ENCODE results near the gene CAD. TPM values are rescaled to one million over a fixed set of nuclear protein-coding genes. Genes with fewer than 3 reads are reported as not detected.
A peak's percentile ranks its signal among the peaks of the same experiment; 100 is the strongest.
"Not testable (repeated sequence)": the region's sequence is repeated elsewhere in the genome, so short reads cannot be mapped to it uniquely, and the experiment has no call there.

CAD gene
- polyA plus RNA-seq, 3 donors: 50.4 to 54.6 (median 54.1) TPM

DNA sequence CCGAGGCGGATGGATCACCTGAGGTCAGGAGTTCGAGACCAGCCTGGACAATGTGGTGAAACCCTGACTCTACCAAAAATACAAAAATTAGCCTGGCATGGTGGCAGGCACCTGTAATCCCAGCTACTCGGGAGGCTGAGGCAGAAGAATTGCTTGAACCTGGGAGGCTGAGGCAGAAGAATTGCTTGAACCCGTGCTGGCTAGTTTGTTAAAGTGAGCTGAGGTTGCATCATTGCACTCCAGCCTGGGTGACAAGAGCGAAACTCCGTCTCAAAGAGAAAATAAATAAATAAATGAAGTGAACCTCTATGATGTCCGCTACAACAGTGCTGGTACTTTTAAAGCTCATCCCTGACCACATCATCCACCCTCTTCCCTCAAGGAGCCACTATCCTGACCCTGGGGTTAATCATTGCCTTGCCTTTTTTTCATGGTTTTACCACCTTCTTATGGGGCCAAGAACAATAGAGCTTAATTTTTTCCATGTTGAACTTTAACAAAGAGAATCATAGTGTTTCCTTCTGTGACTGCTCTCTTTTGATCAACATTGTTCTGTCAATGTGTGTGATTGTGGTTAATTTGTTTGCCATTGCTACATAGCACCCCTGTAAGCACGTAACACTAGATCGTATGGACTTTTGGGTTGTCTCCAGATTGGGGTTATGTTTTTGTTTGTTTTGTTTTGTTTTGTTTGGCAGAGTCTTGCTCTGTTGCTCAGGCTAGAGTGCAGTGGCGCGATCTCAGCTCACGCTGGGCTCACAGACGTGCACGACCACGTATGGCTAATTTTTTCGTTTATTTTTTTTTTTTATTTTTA is 22.4 kb upstream of the CAD start:
- no peak for DNase-seq (ENCODE audit: extremely low read depth in 1 of 11, low read depth in 9 of 11, low spot score in 4 of 11)

DNA sequence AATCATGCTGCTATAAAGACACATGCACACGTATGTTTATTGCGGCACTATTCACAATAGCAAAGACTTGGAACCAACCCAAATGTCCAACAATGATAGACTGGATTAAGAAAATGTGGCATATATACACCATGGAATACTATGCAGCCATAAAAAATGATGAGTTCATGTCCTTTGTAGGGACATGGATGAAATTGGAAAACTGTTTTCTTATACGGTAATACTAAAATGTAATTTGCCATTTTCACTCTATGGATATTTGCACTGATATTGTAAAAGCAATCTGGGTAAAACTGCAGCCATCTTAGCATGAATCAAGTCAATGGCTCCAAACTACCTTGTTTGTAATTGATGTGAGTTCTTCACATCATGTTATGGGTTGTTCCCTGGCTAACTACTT is 21.4 kb upstream of the CAD start:
- not testable (repeated sequence) for DNase-seq (ENCODE audit: extremely low read depth in 1 of 11, low read depth in 9 of 11, low spot score in 4 of 11)

DNA sequence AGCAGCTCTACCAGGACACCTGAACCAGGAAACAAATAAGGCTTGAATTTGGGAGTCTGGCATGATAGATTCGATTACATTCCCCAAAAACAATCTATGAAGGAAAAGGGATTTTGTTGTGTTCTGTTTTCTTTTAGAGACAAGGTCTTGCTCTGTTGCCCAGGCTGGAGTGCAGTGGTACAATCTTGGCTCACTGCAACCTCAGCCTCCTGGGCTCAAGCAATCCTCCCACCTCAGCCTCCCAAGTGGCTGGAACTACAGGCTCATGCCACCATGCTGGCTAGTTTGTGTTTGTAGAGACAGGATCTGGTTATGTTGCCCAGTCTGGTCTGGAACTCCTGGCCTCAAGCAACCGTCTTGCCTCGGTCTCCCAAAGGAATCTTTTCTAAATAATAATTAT is 19.1 kb upstream of the CAD start:
- not testable (repeated sequence) for DNase-seq (ENCODE audit: extremely low read depth in 1 of 11, low read depth in 9 of 11, low spot score in 4 of 11)

DNA sequence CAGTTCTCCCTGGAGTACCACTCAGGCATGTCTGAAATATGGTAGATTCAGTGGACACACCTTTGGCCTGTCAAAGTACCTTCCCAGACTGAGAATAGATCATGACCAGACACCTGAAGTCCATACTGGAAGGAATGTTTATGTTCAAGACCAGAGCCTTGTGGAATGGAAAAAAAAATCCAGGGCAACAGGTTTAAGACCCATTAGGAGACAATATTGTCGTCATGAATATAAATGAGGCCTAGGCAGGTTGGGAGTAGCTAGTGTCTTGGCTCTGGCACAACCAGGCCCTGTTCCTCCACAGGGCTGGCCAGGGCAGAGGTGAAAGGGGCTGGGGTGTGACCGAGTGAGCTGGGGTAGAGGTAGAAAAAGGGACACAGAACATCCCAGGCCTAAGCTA is 18.5 kb upstream of the CAD start:
- no peak for DNase-seq (ENCODE audit: extremely low read depth in 1 of 11, low read depth in 9 of 11, low spot score in 4 of 11)

DNA sequence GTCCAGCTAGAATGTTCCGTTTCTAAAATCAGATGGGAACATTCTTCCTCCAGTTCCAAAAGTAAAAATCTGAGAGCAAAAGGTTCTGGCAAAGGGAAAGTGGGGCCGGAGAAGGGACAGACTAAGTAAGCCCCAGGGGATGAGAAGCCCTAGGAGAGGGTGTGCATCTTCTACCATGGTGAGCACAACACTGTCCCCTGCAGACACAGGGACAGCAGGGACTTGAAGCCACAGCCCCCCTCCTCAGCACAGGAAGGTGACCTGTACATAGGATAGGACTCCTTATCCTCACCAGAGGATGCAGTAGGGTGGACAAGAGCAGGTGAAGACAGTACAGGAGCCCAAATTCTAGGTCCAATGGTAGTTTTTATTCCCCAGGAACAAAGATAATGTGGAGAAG is 17.9 kb upstream of the CAD start:
- no peak for DNase-seq (ENCODE audit: extremely low read depth in 1 of 11, low read depth in 9 of 11, low spot score in 4 of 11)

DNA sequence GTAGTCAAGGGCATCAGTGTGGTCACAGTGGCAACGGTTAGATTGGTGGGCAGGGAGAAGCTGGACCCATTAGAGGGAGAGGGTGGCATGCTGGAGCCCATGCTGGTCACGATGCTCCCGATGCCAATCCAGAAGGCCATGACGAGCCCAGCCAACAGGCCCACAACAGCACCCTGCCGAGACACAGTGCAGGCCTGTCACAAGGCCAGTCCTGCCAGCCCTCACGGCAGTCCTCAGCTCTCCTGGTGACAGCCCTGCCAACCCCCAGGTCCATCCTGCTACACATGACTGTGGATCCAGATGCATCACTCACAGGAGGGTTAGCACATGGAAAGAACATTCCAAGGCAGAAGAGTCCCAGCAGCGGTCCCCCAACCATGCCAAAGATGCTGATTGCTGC is 15.5 kb upstream of the CAD start:
- DNase-seq (ENCODE audit: extremely low read depth in 1 of 11, low read depth in 9 of 11, low spot score in 4 of 11): no peak

DNA sequence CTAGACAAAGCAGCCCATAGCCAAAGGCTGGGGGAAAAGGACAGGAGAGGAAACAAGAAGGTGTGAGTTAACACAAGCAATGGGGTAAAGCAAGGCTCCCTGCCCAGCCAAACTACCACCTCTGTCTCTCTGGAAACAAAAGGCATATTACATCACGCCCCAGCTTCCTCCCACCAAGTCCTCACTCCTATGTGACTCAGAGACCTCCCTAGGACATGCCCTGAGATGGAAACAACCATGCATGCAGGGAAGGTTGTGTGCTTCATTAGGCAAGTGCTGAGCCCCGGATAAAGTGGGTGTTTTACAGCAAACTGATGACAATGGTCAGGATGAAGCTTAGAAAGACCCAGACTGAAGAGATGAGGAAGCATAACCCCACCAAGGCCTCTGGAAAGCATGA is 14.3 kb upstream of the CAD start:
- DNase-seq (ENCODE audit: extremely low read depth in 1 of 11, low read depth in 9 of 11, low spot score in 4 of 11): no peak

DNA sequence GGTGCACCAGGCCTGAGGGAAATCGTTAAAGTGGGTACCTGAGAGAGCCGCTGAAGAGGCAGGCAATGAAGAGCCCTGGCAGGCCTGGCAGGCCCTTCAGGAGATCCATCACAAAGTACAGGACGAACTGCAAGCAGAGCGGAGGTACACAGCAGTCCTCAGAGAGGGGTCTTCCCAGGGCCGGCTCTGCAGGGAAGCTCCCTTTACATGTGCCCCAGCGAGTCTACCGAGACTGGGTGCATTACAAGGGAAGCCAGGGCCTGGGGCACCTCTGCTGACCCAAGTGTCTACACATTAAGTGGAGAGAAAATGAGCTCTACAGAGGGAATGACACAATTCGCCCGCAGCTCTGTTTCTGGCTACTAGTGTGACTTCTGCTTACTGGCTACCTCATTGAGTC is 13.4 kb upstream of the CAD start:
- no peak for DNase-seq (ENCODE audit: extremely low read depth in 1 of 11, low read depth in 9 of 11, low spot score in 4 of 11)

DNA sequence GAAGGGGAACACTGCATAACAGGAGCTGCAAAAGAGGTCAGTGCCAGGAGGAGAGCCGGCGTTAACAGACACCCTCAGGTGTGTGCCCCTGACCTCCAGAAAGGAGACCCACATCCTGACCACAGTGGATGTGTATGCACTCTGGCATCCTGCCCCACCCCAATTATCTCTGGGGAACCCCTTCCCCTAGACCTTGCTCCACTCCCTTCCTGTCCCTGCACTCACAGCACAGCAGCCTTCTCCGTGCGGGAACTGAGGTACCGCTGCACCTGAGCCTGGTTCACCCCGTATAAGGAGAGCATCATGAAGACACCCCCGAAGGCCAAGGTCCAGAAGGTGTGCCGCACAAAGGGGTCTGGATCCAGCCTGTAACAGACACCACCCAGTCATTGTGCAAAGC is 12.6 kb upstream of the CAD start:
- no peak for DNase-seq (ENCODE audit: extremely low read depth in 1 of 11, low read depth in 9 of 11, low spot score in 4 of 11)

DNA sequence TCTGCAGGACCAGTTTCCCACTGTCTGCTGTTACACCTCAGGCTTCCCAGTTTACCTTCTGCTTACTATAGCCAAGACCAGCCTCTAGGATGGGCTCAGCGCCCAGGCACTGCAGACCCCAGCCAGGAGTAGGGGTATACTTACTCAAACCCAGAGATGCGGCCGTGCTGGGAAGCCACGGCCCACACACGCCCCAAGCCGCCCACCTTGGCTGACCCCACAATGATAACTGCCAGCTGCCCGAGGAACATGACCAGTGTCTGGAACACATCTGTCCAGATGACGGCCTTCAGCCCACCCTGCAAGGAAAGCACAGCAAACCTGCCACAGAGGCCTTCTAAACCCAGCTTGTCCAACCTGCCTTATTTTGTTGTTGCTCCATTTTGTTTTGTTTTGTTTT is 12.0 kb upstream of the CAD start:
- no peak for DNase-seq (ENCODE audit: extremely low read depth in 1 of 11, low read depth in 9 of 11, low spot score in 4 of 11)

DNA sequence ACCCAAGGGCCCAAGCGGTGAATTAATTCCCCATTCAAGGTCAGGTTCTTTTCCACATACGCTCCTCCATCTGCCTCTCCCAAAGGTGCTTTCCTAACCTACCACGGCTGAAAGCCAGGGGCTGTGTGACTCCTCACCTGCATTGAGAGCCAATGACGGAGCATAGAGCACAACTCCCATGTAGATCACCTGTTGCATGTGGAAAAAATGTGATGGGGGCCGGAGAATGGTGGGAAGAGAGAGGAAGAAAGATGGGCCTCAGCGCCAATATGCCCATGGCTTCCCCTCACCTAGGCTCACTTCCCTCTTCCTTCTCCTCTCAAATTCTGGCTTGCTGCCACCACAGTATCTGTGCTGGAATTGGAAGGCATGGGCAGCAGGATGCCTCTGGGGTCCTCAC is 10.8 kb upstream of the CAD start:
- DNase-seq (ENCODE audit: extremely low read depth in 1 of 11, low read depth in 9 of 11, low spot score in 4 of 11): no peak

DNA sequence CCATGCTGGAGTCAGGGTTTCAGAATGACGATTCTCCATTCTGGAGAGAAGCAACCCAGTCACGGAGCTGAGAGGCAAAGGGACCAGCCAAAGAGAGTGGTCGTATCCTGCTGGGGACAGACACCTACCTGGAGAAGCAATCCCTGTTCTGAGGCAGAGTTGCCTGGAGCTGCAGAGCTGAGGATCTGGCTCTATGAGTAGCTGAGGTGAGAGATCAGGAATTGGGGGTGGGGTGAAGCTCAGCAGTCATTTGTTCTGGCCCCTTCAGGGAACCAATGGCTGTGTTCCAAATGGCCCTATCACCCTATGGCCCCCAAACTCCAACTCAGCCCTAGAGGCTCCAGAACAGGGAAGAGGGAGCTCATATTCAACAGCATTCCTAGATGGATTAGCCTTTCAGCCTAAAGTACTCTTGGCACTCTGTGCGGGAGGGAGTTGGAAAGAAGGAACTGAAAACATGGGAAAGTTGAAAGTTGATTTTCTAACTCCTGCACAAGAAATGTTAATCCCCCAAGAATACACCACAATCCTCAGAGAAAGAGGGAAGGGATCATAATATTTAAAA is 8.6 kb upstream of the CAD start:
- no peak for DNase-seq (ENCODE audit: extremely low read depth in 1 of 11, low read depth in 9 of 11, low spot score in 4 of 11)

DNA sequence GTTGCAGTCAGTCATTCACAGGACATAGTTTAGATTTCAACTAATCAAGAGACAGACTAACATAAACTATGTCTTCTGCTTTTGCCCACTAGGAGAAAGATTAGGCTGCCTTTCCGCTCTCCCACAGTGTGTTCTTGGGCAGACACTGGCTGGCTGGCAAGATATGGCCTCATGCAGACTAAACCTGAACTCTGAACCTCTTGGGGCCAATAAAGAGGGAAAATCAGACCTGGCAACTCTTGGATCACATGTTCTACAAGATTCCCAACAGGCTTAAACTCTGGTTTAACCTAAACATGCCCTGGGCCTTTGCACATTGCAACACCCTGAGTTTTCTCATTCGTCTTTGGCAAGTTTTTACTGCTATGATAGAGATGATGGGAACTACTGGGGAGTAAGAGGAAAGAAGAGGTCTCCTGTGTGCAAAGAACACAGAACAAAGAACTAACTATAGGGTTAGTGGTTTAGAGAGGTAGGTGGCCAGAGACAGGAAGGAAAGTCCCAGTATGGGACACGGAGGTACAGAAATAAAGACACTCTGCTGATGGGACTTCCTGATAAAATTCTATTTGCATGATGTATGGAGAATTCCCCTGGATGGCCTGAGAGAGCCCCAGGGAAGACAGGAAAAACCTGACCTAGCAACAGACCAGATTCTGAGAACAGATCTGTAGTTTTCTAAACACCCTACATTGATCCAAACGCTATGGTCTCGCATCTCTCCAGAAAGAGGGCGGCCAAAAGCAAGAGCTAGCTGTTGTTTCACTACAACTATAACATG is 7.4 kb upstream of the CAD start:
- DNase-seq (ENCODE audit: extremely low read depth in 1 of 11, low read depth in 9 of 11, low spot score in 4 of 11): no peak

DNA sequence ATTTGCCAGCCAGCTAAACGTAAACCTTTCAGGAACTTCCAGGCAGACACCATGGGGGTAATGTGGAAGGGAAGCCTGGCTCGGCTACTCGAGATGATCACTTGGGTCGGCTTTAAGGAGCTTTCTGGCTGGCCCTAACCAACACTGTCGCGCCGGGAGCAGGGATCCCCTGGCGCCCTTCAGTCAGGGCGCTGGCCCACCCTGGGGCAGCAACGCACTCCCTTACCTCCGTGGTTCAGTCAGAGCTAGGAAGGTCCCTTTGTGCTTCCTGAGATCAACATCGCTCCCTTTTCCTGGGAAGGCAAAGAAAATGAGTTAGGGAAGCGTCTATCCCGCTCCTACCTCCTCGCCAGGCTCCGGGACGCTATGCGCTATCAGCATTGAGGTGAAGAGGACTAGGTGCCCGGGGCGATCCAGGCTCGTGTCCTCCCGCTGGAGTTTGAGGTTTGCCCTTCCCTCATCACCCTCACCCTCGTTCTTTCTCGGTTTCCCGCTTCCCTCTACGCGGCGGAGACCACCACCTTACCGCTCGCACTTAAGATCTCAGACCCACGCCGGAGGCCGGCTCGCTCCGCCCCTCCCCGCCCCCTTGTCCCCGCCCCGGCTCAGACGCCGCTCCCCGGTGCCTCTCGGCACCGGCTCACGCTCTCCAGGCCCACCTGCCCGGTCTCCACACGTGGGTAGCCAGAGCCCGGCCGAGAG is 5.8 kb upstream of the CAD start:
- peak in 2 of 11 donors; percentile 4 to 23 for DNase-seq (ENCODE audit: extremely low read depth in 1 of 11, low read depth in 9 of 11, low spot score in 4 of 11)

DNA sequence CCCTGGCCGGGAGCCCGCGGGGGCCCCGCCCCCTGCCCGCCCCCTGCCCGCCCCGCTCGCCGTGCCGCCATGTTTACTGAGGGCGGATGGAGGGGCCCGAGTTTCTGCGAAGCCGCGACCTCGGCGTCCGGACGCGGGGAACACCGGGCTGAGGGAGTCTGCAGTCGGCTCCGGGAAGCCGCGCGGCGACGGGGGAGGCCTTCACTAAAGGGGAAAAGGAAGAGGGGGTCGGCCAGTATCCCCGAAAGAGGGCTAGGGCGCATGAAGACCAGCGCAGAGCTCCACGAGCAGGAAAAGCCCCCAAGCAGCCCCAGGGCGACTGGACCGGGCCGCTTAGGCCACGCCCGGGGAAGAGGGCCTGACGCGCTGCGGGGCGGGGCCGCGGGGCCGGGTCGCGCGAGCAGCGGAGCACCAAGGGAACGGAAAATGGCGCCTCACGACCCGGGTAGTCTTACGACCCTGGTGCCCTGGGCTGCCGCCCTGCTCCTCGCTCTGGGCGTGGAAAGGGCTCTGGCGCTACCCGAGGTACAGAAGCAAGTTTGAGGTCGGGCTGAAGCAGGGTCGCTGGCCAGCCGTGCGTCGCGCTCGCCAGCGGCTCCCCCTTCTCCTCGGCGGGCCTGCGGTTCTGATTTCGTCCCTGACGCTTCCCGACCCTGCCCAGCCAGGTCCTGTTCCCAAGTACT is 5.1 kb upstream of the CAD start, which contains the start of the genes ATRAID and SLC5A6:
Gene ATRAID, plus strand, starts transcription at position 99 of the 683 bp plus-strand sequence. Its CDS starts 328 bp downstream, at position 427.
Gene SLC5A6, minus strand, starts transcription at position 326 of the 683 bp plus-strand sequence. CDS start 4,618 bp downstream, outside the sequence.
- DNase-seq (ENCODE audit: extremely low read depth in 1 of 11, low read depth in 9 of 11, low spot score in 4 of 11): peak; percentile 78 to 88 (median 87)

DNA sequence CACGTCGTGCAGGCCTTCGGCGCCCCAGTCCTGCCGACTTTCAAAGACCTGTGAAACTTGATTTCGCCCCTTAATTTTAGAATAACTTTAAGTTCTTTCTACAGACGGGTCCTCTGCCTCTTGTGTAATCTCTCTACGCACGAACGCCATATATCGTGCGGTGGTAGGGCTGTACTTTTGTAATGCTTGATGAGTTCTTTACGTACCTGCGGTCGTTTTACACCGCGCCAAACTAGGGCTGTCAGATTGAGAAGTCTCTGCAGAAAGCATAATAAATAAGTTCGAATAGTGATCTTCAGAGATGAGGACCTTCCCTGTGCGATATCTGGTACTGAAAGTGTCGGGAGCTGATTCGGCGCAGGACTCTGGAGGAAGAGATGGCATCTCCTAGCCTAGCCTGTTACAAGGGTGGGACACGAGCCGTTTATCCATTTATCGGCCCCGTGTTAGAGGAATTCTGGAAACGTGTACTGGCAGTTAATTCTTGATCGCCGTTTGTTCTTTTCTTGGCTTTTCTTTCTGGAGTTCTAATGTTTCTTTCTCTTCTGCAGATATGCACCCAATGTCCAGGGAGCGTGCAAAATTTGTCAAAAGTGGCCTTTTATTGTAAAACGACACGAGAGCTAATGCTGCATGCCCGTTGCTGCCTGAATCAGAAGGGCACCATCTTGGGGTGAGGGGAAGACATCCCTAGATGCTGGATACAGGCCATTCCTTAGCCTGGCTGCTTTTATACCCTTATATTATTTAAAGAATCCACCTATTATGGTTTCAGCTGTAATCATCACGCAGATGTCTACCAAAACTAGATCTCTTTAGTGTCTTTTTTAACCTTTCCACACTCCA is 4.3 kb upstream of the CAD start:
- peak in 3 of 11 donors; percentile 32 to 53 (median 34) for DNase-seq (ENCODE audit: extremely low read depth in 1 of 11, low read depth in 9 of 11, low spot score in 4 of 11)

DNA sequence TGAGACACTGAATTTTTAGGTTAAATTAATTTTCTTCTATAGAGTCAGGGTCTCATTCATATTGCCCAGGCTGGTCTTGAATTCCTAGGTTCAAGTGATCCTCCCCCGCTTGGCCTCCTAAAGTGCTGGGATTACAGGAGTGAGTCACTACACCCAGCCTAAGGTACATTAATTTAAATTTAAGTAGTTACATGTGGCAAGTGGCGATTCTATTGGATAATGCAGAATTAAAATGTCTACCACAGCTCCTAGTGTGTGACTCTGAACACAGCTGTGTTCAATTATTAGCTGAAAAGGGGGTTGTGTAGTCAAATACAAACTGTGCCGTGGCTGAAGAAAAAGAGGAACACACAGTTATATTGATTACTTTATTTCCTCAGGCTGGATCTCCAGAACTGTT is 2.2 kb upstream of the CAD start:
- DNase-seq (ENCODE audit: extremely low read depth in 1 of 11, low read depth in 9 of 11, low spot score in 4 of 11): no peak

Measured in renal cortex interstitium (tissue), 11 donors.